SHP77 (cell line): Measurements from ENCODE around the gene CD274.
"Not testable (repeated sequence)": the region's sequence is repeated elsewhere in the genome, so short reads cannot be mapped to it uniquely, and the experiment has no call there.

Source experiments
- DNase-seq, 2 experiments: peaks; one replicate each; lab custom pipeline; 2025; lab: John Stamatoyannopoulos, UW

The CD274 gene

GRCh38 chr9:5466766-5467165, 16.4 kb downstream of the CD274 start:
- DNase-seq = no peak

- DNase-seq = no peak
These were observed 18.5 kb downstream of the CD274 start for GRCh38 chr9:5468850-5469249.

GRCh38 chr9:5470122-5470521, 19.8 kb downstream of the CD274 start:
- no peak for DNase-seq

- no peak for DNase-seq
These were observed 20.5 kb downstream of the CD274 start for GRCh38 chr9:5470816-5471215.

- not testable (repeated sequence) for DNase-seq
These were observed 25.3 kb downstream of the CD274 start for GRCh38 chr9:5475611-5476010.

- DNase-seq = no peak
These were observed 27.9 kb downstream of the CD274 start for GRCh38 chr9:5478206-5478605.

- DNase-seq = no peak
These were observed 29.8 kb downstream of the CD274 start for GRCh38 chr9:5479994-5480694.

- no peak for DNase-seq
These were observed 30.6 kb downstream of the CD274 start for GRCh38 chr9:5480919-5481318.

- no peak for DNase-seq
These were observed 31.1 kb downstream of the CD274 start for GRCh38 chr9:5481322-5482040.

GRCh38 chr9:5482194-5482593, 31.9 kb downstream of the CD274 start:
- no peak for DNase-seq

GRCh38 chr9:5483306-5483705, 33.0 kb downstream of the CD274 start:
- no peak for DNase-seq

GRCh38 chr9:5485378-5486085, 35.2 kb downstream of the CD274 start:
- no peak for DNase-seq

- no peak for DNase-seq
These were observed 36.6 kb downstream of the CD274 start for GRCh38 chr9:5486988-5487387.

GRCh38 chr9:5488221-5489008, 38.1 kb downstream of the CD274 start:
- no peak for DNase-seq

- DNase-seq = no peak
These were observed 39.5 kb downstream of the CD274 start for GRCh38 chr9:5489630-5490490.

GRCh38 chr9:5492965-5493678, 42.8 kb downstream of the CD274 start:
- no peak for DNase-seq

GRCh38 chr9:5493679-5494511, 43.6 kb downstream of the CD274 start:
- DNase-seq = no peak

GRCh38 chr9:5494765-5495164, 44.4 kb downstream of the CD274 start:
- not testable (repeated sequence) for DNase-seq

- DNase-seq = no peak
These were observed 48.8 kb downstream of the CD274 start for GRCh38 chr9:5499157-5499556.
